ENCODE data around the gene FBRSL1.

FBRSL1 gene

GRCh38 chr12:132511516-132512196 is 21.7 kb downstream of the FBRSL1 start:
- TF ChIP-seq CREB5 (CRISPR knock-in tag; IDR thresholded peaks at IDR 0.05; ENCODE audit: low read depth): no peak
- no peak for TF ChIP-seq ISL1 (CRISPR knock-in tag; IDR thresholded peaks at IDR 0.05)
- no peak for TF ChIP-seq CSRNP3 (CRISPR knock-in tag; IDR thresholded peaks at IDR 0.05)
- TF ChIP-seq ZNF8 (CRISPR knock-in tag; IDR thresholded peaks at IDR 0.05): no peak
- no peak for TF ChIP-seq TSHZ2 (CRISPR knock-in tag; IDR thresholded peaks at IDR 0.05)
- no peak for TF ChIP-seq ZFP30 (CRISPR knock-in tag; IDR thresholded peaks at IDR 0.05)
- no peak for TF ChIP-seq GLIS3 (CRISPR knock-in tag; IDR thresholded peaks at IDR 0.05)
- no peak for TF ChIP-seq TCF4 (CRISPR knock-in tag; IDR thresholded peaks at IDR 0.05; ENCODE audit: borderline replicate concordance)
- no peak for TF ChIP-seq CSDC2 (CRISPR knock-in tag; IDR thresholded peaks at IDR 0.05)
- TF ChIP-seq PATZ1 (CRISPR knock-in tag; IDR thresholded peaks at IDR 0.05; ENCODE audit: borderline replicate concordance): no peak
- no peak for TF ChIP-seq ARNTL (CRISPR knock-in tag; IDR thresholded peaks at IDR 0.05; ENCODE audit: borderline replicate concordance, low read depth)
- TF ChIP-seq OSR1 (CRISPR knock-in tag; IDR thresholded peaks at IDR 0.05): no peak
- TF ChIP-seq ZC3H10 (CRISPR knock-in tag; IDR thresholded peaks at IDR 0.05): no peak
- no peak for TF ChIP-seq ZFP3 (CRISPR knock-in tag; IDR thresholded peaks at IDR 0.05)
- TF ChIP-seq ESRRG (CRISPR knock-in tag; IDR thresholded peaks at IDR 0.05): no peak
- no peak for TF ChIP-seq POU6F1 (CRISPR knock-in tag; IDR thresholded peaks at IDR 0.05; ENCODE audit: borderline replicate concordance, low read depth)
- no peak for TF ChIP-seq TOX (CRISPR knock-in tag; IDR thresholded peaks at IDR 0.05; ENCODE audit: borderline replicate concordance)
- no peak for TF ChIP-seq BACH2 (CRISPR knock-in tag; IDR thresholded peaks at IDR 0.05; ENCODE audit: borderline replicate concordance)
- no peak for TF ChIP-seq RARB (CRISPR knock-in tag; IDR thresholded peaks at IDR 0.05)
- no peak for ATAC-seq

GRCh38 chr12:132512197-132513069 is 22.5 kb downstream of the FBRSL1 start:
- ATAC-seq: no peak
- no peak for TF ChIP-seq POU6F1 (CRISPR knock-in tag; IDR thresholded peaks at IDR 0.05; ENCODE audit: borderline replicate concordance, low read depth)
- no peak for TF ChIP-seq ARNTL (CRISPR knock-in tag; IDR thresholded peaks at IDR 0.05; ENCODE audit: borderline replicate concordance, low read depth)
- no peak for TF ChIP-seq ZC3H10 (CRISPR knock-in tag; IDR thresholded peaks at IDR 0.05)
- no peak for TF ChIP-seq PATZ1 (CRISPR knock-in tag; IDR thresholded peaks at IDR 0.05; ENCODE audit: borderline replicate concordance)
- no peak for TF ChIP-seq BACH2 (CRISPR knock-in tag; IDR thresholded peaks at IDR 0.05; ENCODE audit: borderline replicate concordance)
- TF ChIP-seq PPARA (CRISPR knock-in tag; IDR thresholded peaks at IDR 0.05; ENCODE audit: borderline replicate concordance): no peak
- TF ChIP-seq RARB (CRISPR knock-in tag; IDR thresholded peaks at IDR 0.05): no peak
- TF ChIP-seq TOX (CRISPR knock-in tag; IDR thresholded peaks at IDR 0.05; ENCODE audit: borderline replicate concordance): no peak
- TF ChIP-seq ZFP3 (CRISPR knock-in tag; IDR thresholded peaks at IDR 0.05): no peak
- TF ChIP-seq ESRRG (CRISPR knock-in tag; IDR thresholded peaks at IDR 0.05): no peak
- TF ChIP-seq TCF4 (CRISPR knock-in tag; IDR thresholded peaks at IDR 0.05; ENCODE audit: borderline replicate concordance): no peak
- no peak for TF ChIP-seq TSHZ2 (CRISPR knock-in tag; IDR thresholded peaks at IDR 0.05)
- TF ChIP-seq ZNF8 (CRISPR knock-in tag; IDR thresholded peaks at IDR 0.05): no peak
